ENCODE results near the gene C3AR1.

DNA sequence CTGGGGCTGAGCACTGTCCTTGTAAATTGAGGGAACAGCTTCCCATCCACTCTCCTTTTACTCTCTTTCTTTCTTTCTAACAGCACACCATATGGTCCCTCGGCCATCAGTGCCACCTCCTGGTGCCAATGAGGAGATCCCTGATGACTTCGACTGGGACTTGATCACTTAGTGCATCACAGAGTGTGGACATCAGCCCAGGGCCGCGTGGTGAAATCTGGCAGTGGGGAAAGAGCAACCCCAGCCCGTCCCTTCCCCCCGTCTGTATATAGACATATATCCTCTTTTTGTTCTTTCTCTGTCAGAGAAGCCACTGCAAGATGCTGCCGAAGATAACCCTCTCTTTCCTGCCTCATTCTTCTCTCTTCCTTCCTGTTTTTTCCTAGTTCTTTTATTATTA, 13.5 kb downstream of the C3AR1 start:
- TF ChIP-seq CTCF (IDR thresholded peaks at IDR 0.05) (no peak), POLR2A (IDR thresholded peaks at IDR 0.05) (no peak), EP300 (IDR thresholded peaks at IDR 0.05) (no peak)
